Caco-2 (cell line): ENCODE results near the gene DNHD1. TPM values are rescaled to one million over a fixed set of nuclear protein-coding genes. Genes with fewer than 3 reads are reported as not detected.

Source experiments
- BruUV-seq: library from RNA; stranded (reverse); fragments of 400-500 nt; replicated peaks from 2 replicates; lab custom pipeline; 2021; lab: Mats Ljungman, UMichigan
- CTCF ChIA-PET: fragments of 300-600 bp; sonication (Branson Sonifier 250); formaldehyde crosslinking; loops from one replicate; lab custom pipeline; 2022; ENCODE audit warnings: antibody characterized with exemption; lab: Charles Lee
- POLR2A ChIA-PET: fragments of 300-600 bp; sonication (Branson Sonifier 250); formaldehyde crosslinking; loops from one replicate; lab custom pipeline; 2022; ENCODE audit warnings: antibody characterized with exemption; lab: Charles Lee
- DNase-seq, 2 experiments: peaks; one replicate each; pipeline versions ENCODE4 v3.0.0 to v3.0.0-alpha.2; 2020 to 2022
- H3K27me3 ChIP-seq: replicated peaks from 2 replicates; pipeline ENCODE4 v1.6.0; 2011; ENCODE audit warnings: low read length; ENCODE audit not compliant: control insufficient read depth, insufficient read depth
- H3K36me3 ChIP-seq: 2 replicates; pipeline ENCODE4 v1.5.1; 2011; ENCODE audit warnings: low read length; ENCODE audit not compliant: control insufficient read depth, insufficient read depth
- H3K4me1 ChIP-seq: fragments of 250-450 bp; sonication (Bioruptor Pico); 2 replicates; pipeline ENCODE4 v1.5.1; 2020; ENCODE audit warnings: mild to moderate bottlenecking
- H3K4me3 ChIP-seq: 2 replicates; pipeline ENCODE4 v1.5.1; 2011; ENCODE audit warnings: low read depth, mild to moderate bottlenecking, control low read depth, low read length
- H3K9me3 ChIP-seq: fragments of 250-450 bp; sonication (Bioruptor Pico); 2 replicates; pipeline ENCODE4 v1.5.1; 2020; ENCODE audit warnings: mild to moderate bottlenecking, moderate library complexity
- H3K27ac Mint-ChIP-seq: one replicate; pipeline ENCODE4 v1.8.0; 2022; ENCODE audit warnings: mixed read lengths; ENCODE audit not compliant: unreplicated experiment
- H3K27me3 Mint-ChIP-seq: one replicate; pipeline ENCODE4 v1.8.0; 2022; ENCODE audit warnings: mixed read lengths; ENCODE audit not compliant: insufficient read depth, unreplicated experiment
- H3K36me3 Mint-ChIP-seq: one replicate; pipeline ENCODE4 v1.8.0; 2022; ENCODE audit warnings: mild to moderate bottlenecking, mixed read lengths; ENCODE audit not compliant: insufficient read depth, unreplicated experiment
- H3K4me1 Mint-ChIP-seq: one replicate; pipeline ENCODE4 v1.8.0; 2022; ENCODE audit warnings: low read depth, mixed read lengths; ENCODE audit not compliant: unreplicated experiment
- H3K4me3 Mint-ChIP-seq: one replicate; pipeline ENCODE4 v1.8.0; 2022; ENCODE audit warnings: mild to moderate bottlenecking, moderate library complexity, mixed read lengths; ENCODE audit not compliant: unreplicated experiment
- H3K9me3 Mint-ChIP-seq: one replicate; pipeline ENCODE4 v1.8.0; 2022; ENCODE audit warnings: mixed read lengths; ENCODE audit not compliant: unreplicated experiment
- intact Hi-C: fragments of 100-400 bp; cut with micrococcal nuclease; formaldehyde crosslinking; loops from one replicate; pipeline ENCODE4 v1.10.0; 2022; ENCODE audit not compliant: unreplicated experiment
- total RNA-seq: library from RNA; stranded (reverse); gene quantifications from 2 replicates; pipeline ENCODE4 v1.2.3, GENCODE V29; 2022
- TF ChIP-seq, protein P1 (sequence below), 2 experiments: fragments of 200-600 bp in 1 of 2; IDR thresholded peaks; 1 replicate in 1 of 2; 2 replicates in 1 of 2; pipeline versions ENCODE4 v1.5.1 to v1.8.0; 2011 to 2022; ENCODE audit warnings: antibody characterized with exemption in 1 of 2, control low read depth in 1 of 2, inconsistent platforms in 1 of 2, low read depth in 1 of 2, low read length in 1 of 2, mild to moderate bottlenecking in 1 of 2, moderate library complexity in 1 of 2; ENCODE audit not compliant: insufficient read depth in 1 of 2, severe bottlenecking in 1 of 2, unreplicated experiment in 1 of 2

The DNHD1 gene
- total RNA-seq, 1 experiment from 2014 or later: 5.7 TPM

GRCh38 chr11:6561288-6561687, 64.2 kb downstream of the DNHD1 start:
- intact Hi-C loops: no loop called here
- Mint-ChIP-seq H3K27me3 (no peaks in the 10 kb centered on the region), H3K27ac (no peak overlapping the region), H3K4me1 (no peaks in the 10 kb centered on the region), H3K4me3 (no peak overlapping the region), H3K36me3 (no peaks in the 10 kb centered on the region), H3K9me3 (no peaks in the 10 kb centered on the region)
- Histone ChIP-seq H3K27me3 (no peaks in the 10 kb centered on the region), H3K4me1 (no peaks in the 10 kb centered on the region), H3K4me3 (no peak overlapping the region), H3K36me3 (no peaks in the 10 kb centered on the region), H3K9me3 (no peaks in the 10 kb centered on the region)
- BruUV-seq: no TSS peak
- TF ChIP-seq, protein P1, sequence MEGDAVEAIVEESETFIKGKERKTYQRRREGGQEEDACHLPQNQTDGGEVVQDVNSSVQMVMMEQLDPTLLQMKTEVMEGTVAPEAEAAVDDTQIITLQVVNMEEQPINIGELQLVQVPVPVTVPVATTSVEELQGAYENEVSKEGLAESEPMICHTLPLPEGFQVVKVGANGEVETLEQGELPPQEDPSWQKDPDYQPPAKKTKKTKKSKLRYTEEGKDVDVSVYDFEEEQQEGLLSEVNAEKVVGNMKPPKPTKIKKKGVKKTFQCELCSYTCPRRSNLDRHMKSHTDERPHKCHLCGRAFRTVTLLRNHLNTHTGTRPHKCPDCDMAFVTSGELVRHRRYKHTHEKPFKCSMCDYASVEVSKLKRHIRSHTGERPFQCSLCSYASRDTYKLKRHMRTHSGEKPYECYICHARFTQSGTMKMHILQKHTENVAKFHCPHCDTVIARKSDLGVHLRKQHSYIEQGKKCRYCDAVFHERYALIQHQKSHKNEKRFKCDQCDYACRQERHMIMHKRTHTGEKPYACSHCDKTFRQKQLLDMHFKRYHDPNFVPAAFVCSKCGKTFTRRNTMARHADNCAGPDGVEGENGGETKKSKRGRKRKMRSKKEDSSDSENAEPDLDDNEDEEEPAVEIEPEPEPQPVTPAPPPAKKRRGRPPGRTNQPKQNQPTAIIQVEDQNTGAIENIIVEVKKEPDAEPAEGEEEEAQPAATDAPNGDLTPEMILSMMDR (IDR thresholded peaks at IDR 0.05; ENCODE audit: insufficient read depth in 1 of 2, low read depth in 1 of 2, low read length in 1 of 2, severe bottlenecking in 1 of 2, unreplicated experiment in 1 of 2): no peak
- ChIA-PET CTCF (interaction anchor here (1.0 kb wide), 1 partner anchor 31 kb away, joined by 3 read pairs; no protein-coding TSS in a partner anchor), POLR2A (no interaction called here)
- no peak for DNase-seq

DNA sequence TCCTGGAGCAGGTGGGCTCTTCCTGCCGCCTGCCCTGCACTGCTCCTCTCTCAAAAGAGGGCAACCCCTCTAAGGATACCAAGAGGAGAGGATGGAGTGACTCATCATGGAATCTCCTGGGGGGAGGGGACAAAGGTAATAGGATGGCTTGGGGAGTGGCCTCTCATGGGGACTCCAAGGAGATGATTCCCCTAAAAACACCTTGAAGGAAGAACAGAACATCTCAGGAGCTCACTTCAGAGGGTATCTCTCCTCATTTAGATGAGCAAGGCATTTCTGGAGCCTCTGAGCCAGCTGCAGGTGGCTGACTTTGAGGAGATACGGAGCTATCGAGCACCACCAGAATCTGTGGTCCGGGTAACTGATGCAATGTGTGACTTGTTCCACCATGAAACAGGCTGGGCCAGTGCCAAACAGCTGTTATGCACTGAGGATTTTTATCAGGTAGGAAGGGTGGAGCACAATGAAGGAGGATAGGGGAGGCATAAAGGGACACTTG, 66.1 kb downstream of the DNHD1 start:
- CTCF ChIA-PET: no interaction called here

DNA sequence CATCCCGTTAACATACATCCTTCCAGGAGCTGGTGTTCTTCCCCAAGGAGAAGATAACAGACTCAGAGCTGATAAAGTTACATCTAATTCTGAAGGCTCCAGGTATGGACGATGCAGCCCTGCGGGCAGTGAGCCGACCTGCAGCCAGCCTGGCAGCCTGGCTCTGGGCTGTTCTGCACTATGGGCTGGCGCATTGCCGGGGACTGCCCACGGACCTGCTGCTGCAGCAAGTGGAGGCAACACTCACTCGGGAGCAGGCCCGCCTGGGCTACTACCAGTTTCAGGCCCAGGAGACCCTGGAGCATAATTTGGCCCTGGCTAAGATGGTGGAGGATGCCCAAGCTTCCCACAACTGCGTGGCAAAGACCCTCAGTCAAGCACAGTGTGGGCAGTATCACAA, 66.6 kb downstream of the DNHD1 start:
- TF ChIP-seq, protein P1 (IDR thresholded peaks at IDR 0.05; ENCODE audit: insufficient read depth in 1 of 2, low read depth in 1 of 2, low read length in 1 of 2, severe bottlenecking in 1 of 2, unreplicated experiment in 1 of 2): no peak
- intact Hi-C loops: no loop called here
- no TSS peak for BruUV-seq
- no peaks in the 10 kb centered on the region for H3K9me3 Mint-ChIP-seq
- no peak for DNase-seq
- no peaks in the 10 kb centered on the region for H3K27me3 Mint-ChIP-seq
- ChIA-PET POLR2A (no interaction called here), CTCF (no interaction called here)
- no peaks in the 10 kb centered on the region for H3K9me3 ChIP-seq
- no peak overlapping the region for H3K4me3 Mint-ChIP-seq
- no peaks in the 10 kb centered on the region for H3K4me1 Mint-ChIP-seq
- no peak overlapping the region for H3K27ac Mint-ChIP-seq
- no peak overlapping the region for H3K4me3 ChIP-seq
- H3K36me3 Mint-ChIP-seq: no peaks in the 10 kb centered on the region
- no peaks in the 10 kb centered on the region for H3K36me3 ChIP-seq
- no peaks in the 10 kb centered on the region for H3K27me3 ChIP-seq
- no peaks in the 10 kb centered on the region for H3K4me1 ChIP-seq

More for the DNA sequence above, 66.1 kb downstream of the DNHD1 start:
- no peaks in the 10 kb centered on the region for H3K4me1 Mint-ChIP-seq
- H3K27me3 ChIP-seq: no peaks in the 10 kb centered on the region
- H3K9me3 Mint-ChIP-seq: no peaks in the 10 kb centered on the region
- no peaks in the 10 kb centered on the region for H3K27me3 Mint-ChIP-seq
- intact Hi-C loops: no loop called here
- no TSS peak for BruUV-seq
- H3K9me3 ChIP-seq: no peaks in the 10 kb centered on the region
- POLR2A ChIA-PET: no interaction called here
- H3K27ac Mint-ChIP-seq: no peak overlapping the region
- no peaks in the 10 kb centered on the region for H3K36me3 ChIP-seq
- H3K4me3 Mint-ChIP-seq: no peak overlapping the region
- H3K4me3 ChIP-seq: no peak overlapping the region
- no peaks in the 10 kb centered on the region for H3K4me1 ChIP-seq
- DNase-seq: no peak
- TF ChIP-seq, protein P1 (IDR thresholded peaks at IDR 0.05; ENCODE audit: insufficient read depth in 1 of 2, low read depth in 1 of 2, low read length in 1 of 2, severe bottlenecking in 1 of 2, unreplicated experiment in 1 of 2): no peak
- no peaks in the 10 kb centered on the region for H3K36me3 Mint-ChIP-seq
